Rectal smooth muscle tissue (tissue), 1 donor: ENCODE measurements around the gene ROS1.

Experiments used
- H3K27ac ChIP-seq: one replicate; pipeline ENCODE4 v1.7.0; 2013; ENCODE audit warnings: low read depth, low read length, inconsistent platforms
- H3K27me3 ChIP-seq: one replicate; pipeline ENCODE4 v1.7.0; 2013; ENCODE audit warnings: low read length; ENCODE audit not compliant: control insufficient read depth, insufficient read depth
- H3K36me3 ChIP-seq: one replicate; pipeline ENCODE4 v1.7.0; 2013; ENCODE audit warnings: low read length; ENCODE audit not compliant: control insufficient read depth, insufficient read depth
- H3K4me1 ChIP-seq: one replicate; pipeline ENCODE4 v1.7.0; 2013; ENCODE audit warnings: low read length; ENCODE audit not compliant: control insufficient read depth, insufficient read depth
- H3K4me3 ChIP-seq: one replicate; pipeline ENCODE4 v1.7.0; 2013; ENCODE audit warnings: low read length
- H3K9ac ChIP-seq: one replicate; pipeline ENCODE4 v1.7.0; 2013; ENCODE audit warnings: low read length

The ROS1 gene

DNA sequence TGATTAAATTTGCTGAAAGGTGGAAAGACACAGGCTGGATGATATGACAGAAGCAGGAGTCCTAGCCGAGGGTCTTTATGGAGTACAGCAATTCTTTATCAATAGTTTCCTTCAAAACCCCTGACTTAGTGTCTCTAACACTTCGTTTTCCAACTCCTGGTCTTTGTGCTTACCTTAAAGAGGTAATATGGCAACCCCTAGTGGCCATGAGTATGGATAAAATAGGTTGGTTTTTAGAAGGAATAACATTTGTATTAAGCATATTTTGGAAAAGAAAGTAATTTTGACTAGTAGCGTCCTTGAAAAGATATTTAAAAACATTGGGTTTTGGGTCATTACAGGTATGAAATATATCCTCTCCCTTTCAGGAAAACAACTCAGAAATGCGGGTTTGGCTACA, 108.5 kb downstream of the ROS1 start:
- H3K27ac ChIP-seq, result no peak overlapping the region
- H3K4me3 ChIP-seq, result no peak overlapping the region
- no peaks in the 10 kb centered on the region for H3K27me3 ChIP-seq
- no peaks in the 10 kb centered on the region for H3K36me3 ChIP-seq
- H3K4me1 ChIP-seq, result no peaks in the 10 kb centered on the region
- no peak overlapping the region for H3K9ac ChIP-seq

GRCh38 chr6:117311726-117312125, 114.0 kb downstream of the ROS1 start:
- Histone ChIP-seq H3K36me3 (no peaks in the 10 kb centered on the region), H3K4me3 (no peak overlapping the region), H3K27me3 (no peaks in the 10 kb centered on the region), H3K27ac (no peak overlapping the region), H3K9ac (no peak overlapping the region), H3K4me1 (no peaks in the 10 kb centered on the region)

DNA sequence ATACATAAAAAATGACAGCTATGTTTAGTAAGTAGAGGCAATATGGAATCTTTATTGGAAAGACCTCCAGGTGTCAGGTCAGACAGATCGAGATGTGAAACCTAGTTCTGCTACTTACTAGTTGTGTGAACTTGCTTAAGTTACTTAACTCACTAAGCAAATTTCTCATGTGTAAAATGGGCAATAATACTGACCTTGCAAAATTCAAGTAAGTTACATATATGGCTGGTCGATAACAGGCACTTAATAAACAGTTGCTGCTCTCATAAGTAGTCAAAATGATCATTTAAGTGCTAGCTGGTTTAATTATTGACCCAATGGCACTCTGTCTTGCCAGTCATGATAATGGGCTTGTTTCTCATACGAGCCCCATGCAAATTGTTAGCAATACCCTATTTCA, 114.4 kb downstream of the ROS1 start:
- no peak overlapping the region for H3K9ac ChIP-seq
- H3K4me1 ChIP-seq, result no peaks in the 10 kb centered on the region
- H3K36me3 ChIP-seq, result no peaks in the 10 kb centered on the region
- no peak overlapping the region for H3K4me3 ChIP-seq
- no peaks in the 10 kb centered on the region for H3K27me3 ChIP-seq
- no peak overlapping the region for H3K27ac ChIP-seq

GRCh38 chr6:117309611-117310010, 116.1 kb downstream of the ROS1 start:
- no peaks in the 10 kb centered on the region for H3K4me1 ChIP-seq
- H3K9ac ChIP-seq, result no peak overlapping the region
- H3K27me3 ChIP-seq, result no peaks in the 10 kb centered on the region
- H3K27ac ChIP-seq, result no peak overlapping the region
- no peak overlapping the region for H3K4me3 ChIP-seq
- H3K36me3 ChIP-seq, result no peaks in the 10 kb centered on the region

DNA sequence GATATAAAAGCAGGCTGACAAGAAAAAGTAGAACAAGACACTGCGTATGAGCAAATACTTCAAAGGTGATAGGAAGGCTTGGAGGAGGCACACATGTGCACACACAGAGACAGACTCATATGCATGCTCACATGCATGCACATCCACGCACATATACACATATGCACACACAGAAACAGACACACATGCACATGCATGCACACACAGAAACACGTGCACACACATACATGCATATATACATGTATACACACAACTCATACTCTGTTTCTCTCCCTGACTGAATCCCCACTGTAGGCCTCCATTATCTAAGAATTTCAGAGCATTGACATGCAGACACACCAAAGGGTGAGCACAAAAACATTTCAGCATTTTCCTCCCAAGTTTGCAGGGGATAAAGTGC, 116.7 kb downstream of the ROS1 start:
- no peak overlapping the region for H3K4me3 ChIP-seq
- H3K9ac ChIP-seq, result no peak overlapping the region
- no peaks in the 10 kb centered on the region for H3K36me3 ChIP-seq
- no peaks in the 10 kb centered on the region for H3K27me3 ChIP-seq
- no peaks in the 10 kb centered on the region for H3K4me1 ChIP-seq
- H3K27ac ChIP-seq, result no peak overlapping the region

DNA sequence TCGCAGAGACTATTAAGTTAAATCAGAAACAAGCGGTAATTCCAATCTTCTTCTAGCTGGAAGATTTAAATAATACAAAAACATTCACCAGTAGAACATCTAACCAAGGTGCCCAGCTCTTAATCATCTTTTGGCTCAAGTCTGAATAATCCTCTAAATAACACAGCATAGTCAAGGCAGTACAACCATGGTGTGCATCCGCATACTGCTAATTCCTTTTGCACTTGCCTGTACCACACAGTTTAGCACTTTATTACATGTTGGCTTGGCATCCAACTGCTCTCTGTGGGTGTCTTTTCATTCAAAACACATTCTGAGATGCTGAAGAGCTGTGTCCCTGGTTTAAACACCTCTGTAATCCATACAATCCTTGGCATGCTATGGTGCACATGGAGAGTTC, 118.1 kb downstream of the ROS1 start:
- Histone ChIP-seq H3K4me1 (no peaks in the 10 kb centered on the region), H3K4me3 (no peak overlapping the region), H3K27ac (no peak overlapping the region), H3K9ac (no peak overlapping the region), H3K27me3 (no peaks in the 10 kb centered on the region), H3K36me3 (no peaks in the 10 kb centered on the region)

DNA sequence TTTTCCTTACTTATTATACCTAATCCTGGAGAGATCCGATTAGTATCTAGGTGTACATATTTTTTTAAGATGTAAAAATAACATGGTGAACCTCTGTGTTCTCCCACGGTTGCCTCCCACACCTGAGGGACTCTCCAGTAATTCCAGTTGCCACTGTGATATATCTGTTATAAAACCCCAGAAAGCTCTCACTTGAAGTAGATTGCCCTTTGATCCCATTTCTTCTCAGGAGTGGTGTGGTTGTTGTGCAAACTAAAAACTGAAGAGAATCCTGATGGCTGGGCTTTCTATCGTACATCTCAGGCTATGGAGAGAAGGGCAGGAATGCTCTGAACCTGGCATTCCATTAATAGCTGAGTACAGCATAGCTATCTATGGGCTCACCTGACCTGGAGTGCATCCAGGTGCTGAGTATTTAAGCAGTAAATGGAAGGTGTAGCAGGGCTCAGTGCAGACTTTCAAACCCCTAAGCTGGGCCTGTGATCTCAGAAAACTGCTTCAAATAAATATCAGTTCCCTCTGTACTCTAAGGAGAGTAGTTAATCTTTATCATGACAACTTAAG, 119.4 kb downstream of the ROS1 start:
- Histone ChIP-seq H3K4me1 (no peaks in the 10 kb centered on the region), H3K27ac (no peak overlapping the region), H3K9ac (no peak overlapping the region), H3K36me3 (no peaks in the 10 kb centered on the region), H3K27me3 (no peaks in the 10 kb centered on the region), H3K4me3 (no peak overlapping the region)

- no peak overlapping the region for H3K9ac ChIP-seq
- H3K4me3 ChIP-seq, result no peak overlapping the region
- no peaks in the 10 kb centered on the region for H3K27me3 ChIP-seq
- no peaks in the 10 kb centered on the region for H3K36me3 ChIP-seq
- H3K4me1 ChIP-seq, result no peaks in the 10 kb centered on the region
- no peak overlapping the region for H3K27ac ChIP-seq
Measured at GRCh38 chr6:117304446-117304845, 121.3 kb downstream of the ROS1 start.

DNA sequence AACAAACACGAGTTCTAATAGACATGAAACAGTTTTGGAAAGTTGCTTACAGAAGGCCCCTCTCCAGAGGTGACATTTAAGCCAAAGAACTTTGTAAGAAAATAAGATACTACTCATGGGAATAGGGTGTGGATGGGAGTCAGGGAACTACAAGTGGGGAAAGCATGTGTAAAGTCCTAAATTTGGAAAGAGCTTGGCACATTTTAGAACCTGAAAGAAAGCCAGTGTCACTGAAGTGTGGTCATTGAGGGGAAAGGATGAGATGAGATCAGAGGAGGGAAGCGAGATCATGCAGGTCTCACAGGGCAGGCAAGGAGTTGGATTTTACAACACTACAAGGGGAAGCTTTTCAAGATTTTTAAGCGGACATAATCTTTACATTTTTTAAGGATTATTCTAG, 122.4 kb downstream of the ROS1 start:
- Histone ChIP-seq H3K36me3 (no peaks in the 10 kb centered on the region), H3K27me3 (no peaks in the 10 kb centered on the region), H3K4me3 (no peak overlapping the region), H3K9ac (no peak overlapping the region), H3K4me1 (no peaks in the 10 kb centered on the region), H3K27ac (no peak overlapping the region)

DNA sequence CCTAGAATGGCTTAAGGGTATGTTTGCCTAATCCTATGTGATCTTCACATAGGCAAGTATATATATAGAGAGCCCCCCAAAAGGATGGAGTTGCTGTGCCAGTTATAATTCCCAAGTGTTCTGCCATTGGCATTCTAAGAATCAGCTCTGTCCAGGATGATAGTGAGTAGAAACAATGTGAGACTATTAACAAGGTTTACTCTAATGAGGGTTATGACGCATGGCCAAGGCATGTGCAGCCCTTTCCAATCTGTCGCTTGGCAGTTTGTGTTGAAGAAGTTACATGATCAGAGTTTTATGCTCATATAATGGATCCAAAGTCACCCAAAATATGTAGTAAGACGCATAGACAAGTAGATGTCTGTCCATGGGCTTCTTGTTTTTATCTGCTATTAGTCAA, 126.8 kb downstream of the ROS1 start:
- Histone ChIP-seq H3K36me3 (no peaks in the 10 kb centered on the region), H3K27me3 (no peaks in the 10 kb centered on the region), H3K9ac (no peak overlapping the region), H3K4me3 (no peak overlapping the region), H3K4me1 (no peaks in the 10 kb centered on the region), H3K27ac (no peak overlapping the region)

DNA sequence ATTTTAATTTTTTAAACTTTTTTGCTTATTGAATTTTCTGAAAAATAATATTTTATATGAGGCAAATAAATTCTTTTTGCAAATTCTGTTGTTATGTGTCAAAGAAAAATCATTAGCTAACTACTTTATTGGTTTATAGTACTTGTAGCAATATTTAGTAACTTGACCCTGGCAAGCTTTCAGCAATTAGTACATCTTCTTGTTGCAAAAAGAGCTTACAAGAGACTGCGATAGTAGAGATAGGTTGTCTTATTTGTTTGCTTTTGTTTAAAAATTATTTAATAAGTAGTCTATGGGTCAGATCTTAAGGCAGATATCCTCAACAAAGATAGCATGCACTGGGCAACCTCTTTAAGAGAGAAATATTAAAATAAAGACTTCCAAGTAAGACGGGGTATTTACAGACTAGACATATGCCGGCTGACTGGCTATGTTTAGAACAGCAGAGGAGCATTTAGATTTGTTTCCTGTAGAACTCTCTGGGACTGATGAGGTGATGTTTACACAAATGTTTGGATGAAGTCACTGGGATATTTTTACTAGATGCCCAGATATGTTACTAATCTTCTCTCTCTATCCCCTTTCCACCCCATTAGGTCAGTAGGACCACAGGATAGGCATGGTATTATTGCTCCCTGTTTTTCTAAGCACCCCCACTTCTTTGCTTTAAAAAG, 135.4 kb downstream of the ROS1 start:
- H3K27me3 ChIP-seq, result no peaks in the 10 kb centered on the region
- no peak overlapping the region for H3K4me3 ChIP-seq
- H3K9ac ChIP-seq, result no peak overlapping the region
- no peak overlapping the region for H3K27ac ChIP-seq
- no peaks in the 10 kb centered on the region for H3K4me1 ChIP-seq
- no peaks in the 10 kb centered on the region for H3K36me3 ChIP-seq

- Histone ChIP-seq H3K9ac (no peak overlapping the region), H3K4me1 (no peaks in the 10 kb centered on the region), H3K36me3 (no peaks in the 10 kb centered on the region), H3K27me3 (no peaks in the 10 kb centered on the region), H3K4me3 (no peak overlapping the region), H3K27ac (no peak overlapping the region)
Measured at GRCh38 chr6:117288083-117288715, 137.5 kb downstream of the ROS1 start.

DNA sequence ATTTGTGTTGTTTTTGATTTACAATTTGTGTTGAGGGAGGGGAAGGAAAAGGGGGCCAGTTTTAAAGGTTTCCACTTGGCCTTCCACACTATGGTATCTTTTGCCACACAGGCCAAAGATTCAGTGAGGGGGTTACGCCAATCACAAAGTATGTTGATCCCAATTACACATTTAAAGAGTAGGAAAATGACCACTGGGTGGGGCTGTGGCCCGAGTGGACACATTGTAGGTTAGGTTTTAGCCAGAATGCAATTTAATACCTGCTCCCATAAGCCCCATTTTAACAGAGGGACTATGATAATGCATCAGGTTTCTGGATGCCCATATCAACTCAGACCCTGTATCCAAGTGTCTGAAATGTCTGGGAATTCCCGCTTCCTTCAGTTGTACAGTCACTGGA, 144.8 kb downstream of the ROS1 start:
- Histone ChIP-seq H3K27me3 (peaks cover 4% of the 10 kb centered on the region), H3K27ac (no peak overlapping the region), H3K4me1 (no peaks in the 10 kb centered on the region), H3K36me3 (no peaks in the 10 kb centered on the region), H3K9ac (no peak overlapping the region), H3K4me3 (no peak overlapping the region)
